ENCODE data around the gene CSNK1A1. TPM values are rescaled to one million over a fixed set of nuclear protein-coding genes. Genes with fewer than 3 reads are reported as not detected.

Gene CSNK1A1
- total RNA-seq, 1 experiment from 2014 or later = 287 TPM

- H3K4me1 ChIP-seq (ENCODE audit: control insufficient read depth, insufficient read depth, low read length) = peaks cover 37% of the 10 kb centered on the region
- DNase-seq (ENCODE audit: low read depth, low spot score) (no peak), ATAC-seq (no peak)
- intact Hi-C loops (cut with micrococcal nuclease; ENCODE audit: unreplicated experiment) (loop anchor here (2.0 to 5.0 kb wide), 3 partner anchors 122 to 179 kb away; no protein-coding TSS in a partner anchor), in situ Hi-C loops (cut with HindIII; ENCODE audit: low pct_unique_long_range_greater_than_20kb, low sequenced_read_pairs) (no loop called here)
- ChIA-PET CTCF (interaction anchor here (2.0 kb wide), 1 partner anchor 122 kb away, joined by 8 read pairs; no protein-coding TSS in a partner anchor), POLR2A (interaction anchor here (0.7 kb wide), 1 partner anchor 108 kb away, joined by 3 read pairs; no protein-coding TSS in a partner anchor)
- H3K4me3 ChIP-seq (ENCODE audit: low read depth in 2 of 2, low read length in 2 of 2) = no peak overlapping the region
- no peaks in the 10 kb centered on the region for H3K27me3 ChIP-seq (ENCODE audit: control insufficient read depth, insufficient read depth, low read length)
- TF ChIP-seq SIN3A (IDR thresholded peaks at IDR 0.05; ENCODE audit: borderline replicate concordance, insufficient read depth, low read depth, low read length) (no peak), POLR2AphosphoS5 (IDR thresholded peaks at IDR 0.05; ENCODE audit: low read depth, low read length) (no peak), TCF7L2 (IDR thresholded peaks at IDR 0.05; ENCODE audit: low read depth, low read length) (no peak), CTCF (IDR thresholded peaks at IDR 0.05) (no peak), REST (IDR thresholded peaks at IDR 0.05; ENCODE audit: insufficient read depth in 1 of 2, low read depth in 2 of 2, low read length in 1 of 2) (no peak)
- H3K27ac ChIP-seq (ENCODE audit: low read length) = peak overlapping the region; percentile 78
- peaks cover 3% of the 10 kb centered on the region; the same call in 1 of the 2 replicates for H3K9me3 ChIP-seq (ENCODE audit: control insufficient read depth, insufficient read depth, low read depth, low read length)
- H3K36me3 ChIP-seq (ENCODE audit: control insufficient read depth, insufficient read depth, low read length) = no peaks in the 10 kb centered on the region
- no TSS peak for BruUV-seq (replicated peaks)
These were observed 108.0 kb downstream of the CSNK1A1 start for GRCh38 chr5:149443210-149443609.

GRCh38 chr5:149442563-149443182 lies 108.6 kb downstream of the CSNK1A1 start:
- Histone ChIP-seq H3K27ac (ENCODE audit: low read length) (peak overlapping the region; percentile 78), H3K4me3 (ENCODE audit: low read depth in 2 of 2, low read length in 2 of 2) (no peak overlapping the region), H3K9me3 (ENCODE audit: control insufficient read depth, insufficient read depth, low read depth, low read length) (peaks cover 3% of the 10 kb centered on the region; the same call in 1 of the 2 replicates), H3K4me1 (ENCODE audit: control insufficient read depth, insufficient read depth, low read length) (peaks cover 36% of the 10 kb centered on the region), H3K27me3 (ENCODE audit: control insufficient read depth, insufficient read depth, low read length) (no peaks in the 10 kb centered on the region), H3K36me3 (ENCODE audit: control insufficient read depth, insufficient read depth, low read length) (no peaks in the 10 kb centered on the region)
- in situ Hi-C loops (cut with HindIII; ENCODE audit: low pct_unique_long_range_greater_than_20kb, low sequenced_read_pairs) = no loop called here
- intact Hi-C loops (cut with micrococcal nuclease; ENCODE audit: unreplicated experiment) = loop anchor here (2.0 to 5.0 kb wide), 3 partner anchors 122 to 180 kb away; no protein-coding TSS in a partner anchor
- peak; percentile 68 for DNase-seq (ENCODE audit: low read depth, low spot score)
- peak; percentile 87 for ATAC-seq
- CTCF ChIA-PET = interaction anchor here (0.6 to 2.0 kb wide), 2 partner anchors 65 to 122 kb away, joined by 7 to 8 read pairs; no protein-coding TSS in a partner anchor
- no TSS peak for BruUV-seq (replicated peaks)
- POLR2A ChIA-PET = no interaction called here
- TF ChIP-seq POLR2AphosphoS5 (IDR thresholded peaks at IDR 0.05; ENCODE audit: low read depth, low read length) (no peak; the same call in 1 of the 2 replicates), SIN3A (IDR thresholded peaks at IDR 0.05; ENCODE audit: borderline replicate concordance, insufficient read depth, low read depth, low read length) (no peak), CTCF (IDR thresholded peaks at IDR 0.05) (peak; percentile 97), TCF7L2 (IDR thresholded peaks at IDR 0.05; ENCODE audit: low read depth, low read length) (no peak), REST (IDR thresholded peaks at IDR 0.05; ENCODE audit: insufficient read depth in 1 of 2, low read depth in 2 of 2, low read length in 1 of 2) (peak in 1 of 2 experiments; percentile 55; a peak in 1 of 4 replicates)

Data from Panc1 (cell line).